ENCODE measurements around the gene USP36. TPM values are rescaled to one million over a fixed set of nuclear protein-coding genes. Genes with fewer than 3 reads are reported as not detected.
A peak's percentile ranks its signal among the peaks of the same experiment; 100 is the strongest.

Gene USP36
- total and polyA plus RNA-seq, 9 of the 15 experiments (the other 6 are each of a cell fraction or from before 2014, with no cell fraction given): 6.4 to 72.8 (median 22.5) TPM

DNA sequence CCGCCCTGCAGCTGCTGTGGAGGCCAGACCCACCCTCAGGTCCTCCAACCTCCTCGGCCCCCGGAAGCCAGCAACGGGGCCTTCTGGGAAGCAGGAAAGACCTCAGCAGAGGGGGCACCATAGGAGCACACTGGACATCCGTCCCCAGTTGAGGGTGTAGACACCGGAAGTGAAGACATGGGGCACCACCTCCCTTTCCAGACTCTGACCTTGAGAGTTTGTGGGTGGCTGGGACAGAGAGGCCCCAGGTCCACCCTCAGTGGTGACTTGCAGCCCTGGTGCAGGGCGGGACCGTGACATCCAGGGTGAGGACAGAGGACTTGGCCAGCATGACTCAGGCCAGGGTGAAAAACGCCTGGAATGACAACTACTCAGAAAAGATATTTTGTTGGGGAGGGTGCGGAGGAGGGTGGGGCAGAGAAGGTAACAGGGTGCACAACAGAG lies 42.5 kb upstream of the USP36 start (continued):
- TF ChIP-seq, protein P1, sequence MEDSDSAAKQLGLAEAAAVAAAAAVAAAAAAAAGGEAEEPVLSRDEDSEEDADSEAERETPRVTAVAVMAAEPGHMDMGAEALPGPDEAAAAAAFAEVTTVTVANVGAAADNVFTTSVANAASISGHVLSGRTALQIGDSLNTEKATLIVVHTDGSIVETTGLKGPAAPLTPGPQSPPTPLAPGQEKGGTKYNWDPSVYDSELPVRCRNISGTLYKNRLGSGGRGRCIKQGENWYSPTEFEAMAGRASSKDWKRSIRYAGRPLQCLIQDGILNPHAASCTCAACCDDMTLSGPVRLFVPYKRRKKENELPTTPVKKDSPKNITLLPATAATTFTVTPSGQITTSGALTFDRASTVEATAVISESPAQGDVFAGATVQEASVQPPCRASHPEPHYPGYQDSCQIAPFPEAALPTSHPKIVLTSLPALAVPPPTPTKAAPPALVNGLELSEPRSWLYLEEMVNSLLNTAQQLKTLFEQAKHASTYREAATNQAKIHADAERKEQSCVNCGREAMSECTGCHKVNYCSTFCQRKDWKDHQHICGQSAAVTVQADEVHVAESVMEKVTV (CRISPR knock-in tag; IDR thresholded peaks at IDR 0.05): no peak
- TF ChIP-seq, protein P2, sequence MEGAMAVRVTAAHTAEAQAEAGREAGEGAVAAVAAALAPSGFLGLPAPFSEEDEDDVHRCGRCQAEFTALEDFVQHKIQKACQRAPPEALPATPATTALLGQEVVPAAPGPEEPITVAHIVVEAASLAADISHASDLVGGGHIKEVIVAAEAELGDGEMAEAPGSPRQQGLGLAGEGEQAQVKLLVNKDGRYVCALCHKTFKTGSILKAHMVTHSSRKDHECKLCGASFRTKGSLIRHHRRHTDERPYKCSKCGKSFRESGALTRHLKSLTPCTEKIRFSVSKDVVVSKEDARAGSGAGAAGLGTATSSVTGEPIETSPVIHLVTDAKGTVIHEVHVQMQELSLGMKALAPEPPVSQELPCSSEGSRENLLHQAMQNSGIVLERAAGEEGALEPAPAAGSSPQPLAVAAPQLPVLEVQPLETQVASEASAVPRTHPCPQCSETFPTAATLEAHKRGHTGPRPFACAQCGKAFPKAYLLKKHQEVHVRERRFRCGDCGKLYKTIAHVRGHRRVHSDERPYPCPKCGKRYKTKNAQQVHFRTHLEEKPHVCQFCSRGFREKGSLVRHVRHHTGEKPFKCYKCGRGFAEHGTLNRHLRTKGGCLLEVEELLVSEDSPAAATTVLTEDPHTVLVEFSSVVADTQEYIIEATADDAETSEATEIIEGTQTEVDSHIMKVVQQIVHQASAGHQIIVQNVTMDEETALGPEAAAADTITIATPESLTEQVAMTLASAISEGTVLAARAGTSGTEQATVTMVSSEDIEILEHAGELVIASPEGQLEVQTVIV (CRISPR knock-in tag; IDR thresholded peaks at IDR 0.05; ENCODE audit: borderline replicate concordance): no peak
- TF ChIP-seq CREBBP (IDR thresholded peaks at IDR 0.05; ENCODE audit: low read depth, low read length) (no peak), KAT8 (IDR thresholded peaks at IDR 0.05; ENCODE audit: low read depth) (no peak), CAMTA2 (CRISPR knock-in tag; conservative IDR thresholded peaks at IDR 0.05) (no peak), TRIM24 (IDR thresholded peaks at IDR 0.05) (peak in 1 of 2 experiments; percentile 36; a peak in 1 of 4 replicates), CREM (IDR thresholded peaks at IDR 0.05; ENCODE audit: low read depth) (0 out of 2 replicates have a peak, but pooled peaks have one; percentile 17), PHF20 (IDR thresholded peaks at IDR 0.05; ENCODE audit: partially characterized antibody) (peak; percentile 40), HSF4 (CRISPR knock-in tag; IDR thresholded peaks at IDR 0.05; ENCODE audit: borderline replicate concordance) (no peak), MCM5 (IDR thresholded peaks at IDR 0.05; ENCODE audit: low read depth) (no peak), ZNF408 (CRISPR knock-in tag; IDR thresholded peaks at IDR 0.05; ENCODE audit: low read depth) (no peak), ZMIZ1 (IDR thresholded peaks at IDR 0.05; ENCODE audit: low read depth in 2 of 2, low read length in 2 of 2) (no peak), ZKSCAN1 (IDR thresholded peaks at IDR 0.05; ENCODE audit: low read depth, low read length) (no peak), SMARCE1 (IDR thresholded peaks at IDR 0.05) (peak; percentile 54; the same call in 1 of the 2 replicates), ZNF12 (CRISPR knock-in tag; IDR thresholded peaks at IDR 0.05) (no peak), NR3C1 (CRISPR knock-in tag; IDR thresholded peaks at IDR 0.05) (no peak), NONO (IDR thresholded peaks at IDR 0.05; ENCODE audit: low read depth in 2 of 2, low read length in 1 of 2) (no peak), HLTF (IDR thresholded peaks at IDR 0.05) (no peak)
- TF ChIP-seq, protein P3, sequence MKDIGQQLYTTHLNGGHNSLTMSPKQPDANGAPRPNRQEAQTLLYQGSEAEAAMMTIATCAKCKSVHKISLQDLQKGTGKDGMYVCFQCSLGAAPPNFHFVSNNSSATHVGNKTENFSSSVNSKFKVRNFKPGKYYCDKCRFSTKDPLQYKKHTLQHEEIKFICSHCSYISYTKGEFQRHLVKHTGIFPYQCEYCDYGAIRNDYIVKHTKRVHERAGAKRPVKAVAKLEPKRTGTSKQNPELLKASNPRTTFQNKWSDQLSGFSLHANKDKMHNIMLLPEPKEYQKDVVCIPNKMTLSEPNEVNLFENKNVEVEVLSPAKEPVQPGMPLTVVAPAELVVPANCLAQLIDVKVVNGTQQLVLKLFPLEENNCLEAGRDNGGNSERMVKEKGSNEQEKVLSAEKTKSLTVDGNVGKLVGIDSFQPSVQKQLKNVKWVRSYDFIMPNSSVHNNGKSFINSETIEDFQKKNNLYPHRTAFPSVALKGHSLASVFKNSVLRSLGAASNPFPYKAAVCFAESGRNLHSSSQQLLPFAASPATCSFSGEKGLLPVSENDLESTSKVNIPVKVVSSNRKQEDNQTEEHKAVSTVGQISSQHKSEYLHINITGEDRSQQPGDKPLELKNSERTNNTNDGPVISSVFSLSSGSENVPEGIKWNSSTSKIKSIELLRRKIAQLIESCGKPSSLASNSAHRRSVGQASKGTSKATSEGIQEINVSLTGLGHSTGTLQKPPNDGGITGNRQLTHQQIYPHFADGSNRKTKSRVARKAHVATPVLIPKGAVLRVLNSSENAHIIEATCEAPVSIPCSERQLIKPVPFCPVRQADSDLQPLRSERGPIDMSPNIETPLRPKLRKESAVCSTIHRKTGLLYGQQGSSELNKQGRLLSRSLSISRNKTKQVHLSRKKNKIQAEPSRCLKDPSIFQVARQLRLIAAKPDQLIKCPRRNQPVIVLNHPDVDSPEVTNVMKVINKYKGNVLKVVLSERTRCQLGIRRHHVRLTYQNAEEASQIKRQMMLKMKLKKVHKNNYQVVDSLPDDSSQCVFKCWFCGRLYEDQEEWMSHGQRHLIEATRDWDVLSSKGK (CRISPR knock-in tag; IDR thresholded peaks at IDR 0.05): no peak

Measured in K562 (cell line).